Upper lobe of left lung (tissue), 4 donors: ENCODE measurements around the gene CARS2.

ENCODE experiments used
- EP300 ChIP-seq, 4 donors: sonication (generic); formaldehyde crosslinking; IDR thresholded peaks; one replicate each; pipeline ENCODE4 v1.5.1; 2017; ENCODE audit warnings: antibody characterized with exemption in 4 of 4, control low read depth in 2 of 4
- POLR2A ChIP-seq, 4 donors: fragments of 450-650 bp; IDR thresholded peaks; one replicate each; pipeline ENCODE4 v1.5.1; 2016 to 2017; ENCODE audit warnings: antibody characterized with exemption in 4 of 4, mild to moderate bottlenecking in 2 of 4
- POLR2AphosphoS5 ChIP-seq, 2 donors: sonication (generic); formaldehyde crosslinking; IDR thresholded peaks; one replicate each; pipeline ENCODE4 v1.5.1; 2017; ENCODE audit warnings: antibody characterized with exemption in 2 of 2
- TF ChIP-seq, protein P1 (sequence below), 6 experiments: fragments of 450-650 bp in 4 of 6; fragments of 200-600 bp in 2 of 6; sonication (generic) in 2 of 6; IDR thresholded peaks; one replicate each; pipeline ENCODE4 v1.5.1; 2016 to 2019; ENCODE audit warnings: antibody characterized with exemption in 6 of 6

DNA sequence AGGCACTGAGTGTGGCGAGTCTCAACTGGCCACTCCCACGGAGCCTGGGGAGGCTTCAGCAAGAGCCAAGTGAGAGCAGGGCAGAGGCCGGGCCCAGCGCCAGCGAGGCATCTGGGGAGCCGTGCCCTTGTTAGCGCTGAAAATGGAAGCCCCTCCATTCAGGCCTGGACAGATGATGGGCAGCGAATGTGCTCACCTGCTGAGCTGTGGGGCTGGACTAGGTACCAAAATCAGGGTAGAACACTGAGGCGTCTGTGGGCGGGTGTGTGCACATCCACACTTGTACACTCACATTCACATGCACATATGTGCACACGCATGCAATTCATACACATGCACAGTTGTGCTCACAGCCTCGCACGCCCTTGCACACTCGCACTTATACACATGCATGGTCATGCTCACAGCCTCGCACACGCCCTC lies 69.9 kb downstream of the CARS2 start:
- TF ChIP-seq, protein P1, sequence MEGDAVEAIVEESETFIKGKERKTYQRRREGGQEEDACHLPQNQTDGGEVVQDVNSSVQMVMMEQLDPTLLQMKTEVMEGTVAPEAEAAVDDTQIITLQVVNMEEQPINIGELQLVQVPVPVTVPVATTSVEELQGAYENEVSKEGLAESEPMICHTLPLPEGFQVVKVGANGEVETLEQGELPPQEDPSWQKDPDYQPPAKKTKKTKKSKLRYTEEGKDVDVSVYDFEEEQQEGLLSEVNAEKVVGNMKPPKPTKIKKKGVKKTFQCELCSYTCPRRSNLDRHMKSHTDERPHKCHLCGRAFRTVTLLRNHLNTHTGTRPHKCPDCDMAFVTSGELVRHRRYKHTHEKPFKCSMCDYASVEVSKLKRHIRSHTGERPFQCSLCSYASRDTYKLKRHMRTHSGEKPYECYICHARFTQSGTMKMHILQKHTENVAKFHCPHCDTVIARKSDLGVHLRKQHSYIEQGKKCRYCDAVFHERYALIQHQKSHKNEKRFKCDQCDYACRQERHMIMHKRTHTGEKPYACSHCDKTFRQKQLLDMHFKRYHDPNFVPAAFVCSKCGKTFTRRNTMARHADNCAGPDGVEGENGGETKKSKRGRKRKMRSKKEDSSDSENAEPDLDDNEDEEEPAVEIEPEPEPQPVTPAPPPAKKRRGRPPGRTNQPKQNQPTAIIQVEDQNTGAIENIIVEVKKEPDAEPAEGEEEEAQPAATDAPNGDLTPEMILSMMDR (IDR thresholded peaks at IDR 0.05) = no peak
- TF ChIP-seq POLR2AphosphoS5 (IDR thresholded peaks at IDR 0.05) (no peak), POLR2A (IDR thresholded peaks at IDR 0.05) (no peak), EP300 (IDR thresholded peaks at IDR 0.05) (no peak)
